Stimulated activated CD8-positive, alpha-beta memory T cell treated with anti-CD3 and anti-CD28 coated beads, Interleukin-2, amount 100 ng/mL, for 1 hour (primary cell): ENCODE results near the gene HABP4.

Experiments used
- DNase-seq, 2 donors: peaks; one replicate each; pipeline ENCODE4 v3.0.0-alpha.2; 2020; ENCODE audit warnings: low read depth in 2 of 2

Gene HABP4

GRCh38 chr9:96449845-96450612 lies at the start of gene HABP4:
Gene HABP4 (plus strand): TSS chr9:96450169. CDS start chr9:96450280, 111 bp downstream.
- peak; percentile 90 to 94 for DNase-seq

GRCh38 chr9:96408409-96409280 lies 41.3 kb upstream of the HABP4 start:
- no peak for DNase-seq

GRCh38 chr9:96411129-96411838 lies 38.7 kb upstream of the HABP4 start:
- DNase-seq: no peak

- DNase-seq: no peak
Observed at GRCh38 chr9:96412174-96412913, 37.6 kb upstream of the HABP4 start.

GRCh38 chr9:96413302-96414221 lies 36.4 kb upstream of the HABP4 start:
- DNase-seq: no peak

- peak; percentile 88 to 89 for DNase-seq
Observed at GRCh38 chr9:96417051-96417586, 32.9 kb upstream of the HABP4 start.

- DNase-seq: no peak
Observed at GRCh38 chr9:96417661-96418082, 32.3 kb upstream of the HABP4 start.

- DNase-seq: peak; percentile 80 to 84
Observed at GRCh38 chr9:96418083-96418919, 31.7 kb upstream of the HABP4 start, which contains the start of gene ZNF367. Gene ZNF367 (minus strand): TSS chr9:96418370. CDS start chr9:96418032, 338 bp downstream.

GRCh38 chr9:96418920-96419690 lies 30.9 kb upstream of the HABP4 start:
- DNase-seq: peak in 1 of 2 donors; percentile 30

- no peak for DNase-seq
Observed at GRCh38 chr9:96419691-96419969, 30.3 kb upstream of the HABP4 start.

- no peak for DNase-seq
Observed at GRCh38 chr9:96420468-96421219, 29.3 kb upstream of the HABP4 start.

- DNase-seq: no peak
Observed at GRCh38 chr9:96423322-96423984, 26.5 kb upstream of the HABP4 start.

- no peak for DNase-seq
Observed at GRCh38 chr9:96423985-96424336, 26.0 kb upstream of the HABP4 start.

- DNase-seq: no peak
Observed at GRCh38 chr9:96425500-96426169, 24.3 kb upstream of the HABP4 start.

GRCh38 chr9:96429732-96430131 lies 20.2 kb upstream of the HABP4 start:
- no peak for DNase-seq

- DNase-seq: no peak
Observed at GRCh38 chr9:96430377-96430776, 19.6 kb upstream of the HABP4 start.

GRCh38 chr9:96435345-96435744 lies 14.6 kb upstream of the HABP4 start:
- no peak for DNase-seq
